HEK293T (cell line): Measurements from ENCODE around the gene RCHY1.

Experiments
- CTBP1 ChIP-seq: fragments of 450-650 bp; IDR thresholded peaks from 2 replicates; pipeline ENCODE4 v1.6.1; 2016; ENCODE audit warnings: borderline replicate concordance
- FOXM1 ChIP-seq: fragments of 450-650 bp; IDR thresholded peaks from 2 replicates; pipeline ENCODE4 v1.6.1; 2017; ENCODE audit warnings: mild to moderate bottlenecking, borderline replicate concordance
- NFRKB ChIP-seq: fragments of 450-650 bp; IDR thresholded peaks from 2 replicates; pipeline ENCODE4 v1.6.1; 2016; ENCODE audit warnings: mild to moderate bottlenecking, moderate library complexity
- PKNOX1 ChIP-seq: fragments of 450-650 bp; IDR thresholded peaks from 2 replicates; pipeline ENCODE4 v1.6.1; 2016
- TARDBP ChIP-seq: fragments of 450-650 bp; IDR thresholded peaks from 2 replicates; pipeline ENCODE4 v1.6.1; 2016
- ZNF384 ChIP-seq: fragments of 450-650 bp; IDR thresholded peaks from 2 replicates; pipeline ENCODE4 v1.6.1; 2016

GRCh38 chr4:75525910-75526309 lies 11.7 kb upstream of the RCHY1 start:
- TF ChIP-seq ZNF384 (no peak), FOXM1 (no peak), TARDBP (no peak), CTBP1 (no peak), NFRKB (no peak), PKNOX1 (no peak)
